HL-60/S4 treated with retinoic acid at 250 ng/mL for 4 days and 3 days (cell line): ENCODE measurements around the gene UNC50.

Experiments
- in situ Hi-C: fragments of 300-500 bp; cut with MboI; formaldehyde crosslinking; loops from 2 replicates; pipeline ENCODE4 v1.7.0; 2022; ENCODE audit warnings: low sequenced_read_pairs

UNC50 gene

DNA sequence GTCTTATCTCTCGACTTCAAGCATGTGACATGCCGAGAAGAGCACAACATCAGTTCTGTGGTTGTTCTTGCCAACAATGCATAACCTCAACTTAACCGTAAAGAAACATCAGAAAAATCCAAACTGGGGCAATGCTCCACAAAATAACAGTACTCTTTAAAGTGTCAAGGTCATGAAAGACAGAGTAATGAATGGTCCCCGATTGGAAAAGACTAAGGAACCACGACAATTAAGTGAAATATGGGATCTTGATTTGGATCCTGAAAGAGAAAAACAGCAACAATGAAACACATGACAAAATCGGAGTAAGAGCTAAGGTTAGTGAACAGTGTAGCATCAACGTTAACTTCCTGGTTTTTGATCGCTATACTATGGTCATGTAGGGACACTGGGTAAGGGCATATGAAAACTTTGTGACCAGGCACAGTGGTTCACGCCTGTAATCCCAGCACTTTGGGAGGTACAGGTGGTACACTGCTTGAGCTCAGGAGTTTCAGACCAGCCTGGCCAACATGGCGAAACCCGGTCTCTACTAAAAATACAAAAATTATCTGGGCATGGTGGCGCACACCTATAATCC is 55.2 kb downstream of the UNC50 start:
- in situ Hi-C loops, result no loop called here

DNA sequence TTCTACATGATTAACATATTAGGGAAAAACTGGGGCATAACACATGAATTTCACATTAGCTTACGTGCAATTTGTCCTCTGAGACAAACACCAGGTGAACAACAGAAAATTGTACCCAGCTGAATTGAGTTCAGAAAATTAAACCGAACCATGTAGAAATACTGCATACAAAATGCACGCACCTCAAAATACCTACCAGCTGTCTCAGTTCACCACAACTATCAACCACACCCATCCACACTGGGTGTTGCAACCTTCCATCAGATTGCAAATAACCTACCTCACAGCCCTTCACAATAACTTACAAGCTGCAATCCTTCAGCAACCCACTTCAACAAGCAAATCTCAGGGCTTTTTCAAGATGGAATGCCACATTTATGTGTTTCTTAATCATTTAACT is 55.9 kb downstream of the UNC50 start:
- in situ Hi-C loops, result no loop called here

DNA sequence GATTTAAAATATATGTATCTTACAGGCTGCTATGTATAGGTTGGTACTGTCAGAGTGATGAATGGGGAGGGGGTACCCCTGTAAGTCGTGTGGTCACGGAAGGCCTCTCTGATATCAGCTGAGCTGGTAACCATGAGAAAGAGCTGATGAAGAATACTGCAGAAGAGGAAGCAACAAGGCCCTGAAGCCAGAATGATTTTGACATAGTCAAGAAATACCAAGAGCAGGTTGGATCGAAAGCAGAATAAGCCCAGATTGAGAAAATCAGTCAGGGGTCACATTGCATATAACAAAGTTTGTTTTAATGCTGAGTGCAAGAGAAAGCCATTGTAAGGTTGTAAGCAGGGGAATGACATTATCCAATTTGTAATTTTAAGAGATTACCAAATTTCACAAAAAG is 57.3 kb downstream of the UNC50 start:
- in situ Hi-C loops, result no loop called here
